Femur (tissue), 1 donor: Measurements from ENCODE around the gene EDN1.

ENCODE experiments used
- DNase-seq: peaks from one replicate; pipeline ENCODE4 v3.0.0-alpha.2; 2017

EDN1 gene

GRCh38 chr6:12289933-12290820 is at the start of gene EDN1:
Gene EDN1, plus strand, starts transcription at chr6:12290361. Its CDS starts 269 bp downstream, at chr6:12290630.
- DNase-seq, result peak; percentile 81

- no peak for DNase-seq
Observed at GRCh38 chr6:12241493-12242175, 48.5 kb upstream of the EDN1 start.

GRCh38 chr6:12243169-12243568 is 47.0 kb upstream of the EDN1 start:
- no peak for DNase-seq

GRCh38 chr6:12245360-12245759 is 44.8 kb upstream of the EDN1 start:
- no peak for DNase-seq

GRCh38 chr6:12245763-12246718 is 44.1 kb upstream of the EDN1 start:
- no peak for DNase-seq

- no peak for DNase-seq
Observed at GRCh38 chr6:12246900-12247299, 43.3 kb upstream of the EDN1 start.

- no peak for DNase-seq
Observed at GRCh38 chr6:12249541-12250382, 40.4 kb upstream of the EDN1 start.

- DNase-seq, result no peak
Observed at GRCh38 chr6:12250383-12250770, 39.8 kb upstream of the EDN1 start.

- DNase-seq, result no peak
Observed at GRCh38 chr6:12254210-12254609, 36.0 kb upstream of the EDN1 start.

- DNase-seq, result no peak
Observed at GRCh38 chr6:12258191-12258590, 32.0 kb upstream of the EDN1 start.

- DNase-seq, result no peak
Observed at GRCh38 chr6:12258591-12259075, 31.5 kb upstream of the EDN1 start.

- no peak for DNase-seq
Observed at GRCh38 chr6:12260458-12261093, 29.6 kb upstream of the EDN1 start.

- DNase-seq, result no peak
Observed at GRCh38 chr6:12261502-12261901, 28.7 kb upstream of the EDN1 start.

- DNase-seq, result no peak
Observed at GRCh38 chr6:12262236-12263061, 27.7 kb upstream of the EDN1 start.

GRCh38 chr6:12263403-12263802 is 26.8 kb upstream of the EDN1 start:
- no peak for DNase-seq

GRCh38 chr6:12264671-12265070 is 25.5 kb upstream of the EDN1 start:
- no peak for DNase-seq

- no peak for DNase-seq
Observed at GRCh38 chr6:12265296-12265695, 24.9 kb upstream of the EDN1 start.

- no peak for DNase-seq
Observed at GRCh38 chr6:12265791-12266190, 24.4 kb upstream of the EDN1 start.

GRCh38 chr6:12266571-12266970 is 23.6 kb upstream of the EDN1 start:
- no peak for DNase-seq

- DNase-seq, result no peak
Observed at GRCh38 chr6:12269110-12269509, 21.1 kb upstream of the EDN1 start.
